ENCODE results near the gene F13A1. TPM values are rescaled to one million over a fixed set of nuclear protein-coding genes. Genes with fewer than 3 reads are reported as not detected.

The F13A1 gene
- polyA plus RNA-seq, 1 of the 3 experiments (the other 2 are of a cell fraction): not detected

GRCh38 chr6:6283746-6284145 is 36.7 kb downstream of the F13A1 start:
- Histone ChIP-seq H3F3A (replicated peaks; ENCODE audit: insufficient read depth) (no peaks in the 10 kb centered on the region), H3K9me2 (no peaks in the 10 kb centered on the region), H3K9me3 (no peaks in the 10 kb centered on the region), H3K27ac (ENCODE audit: low read depth in 2 of 2, low read length in 1 of 2) (no peak overlapping the region), H3K4me3 (ENCODE audit: low read depth in 2 of 2, low read length in 1 of 2) (no peak overlapping the region), H3K79me2 (ENCODE audit: insufficient read depth) (no peaks in the 10 kb centered on the region), H3K27me3 (ENCODE audit: insufficient read depth) (no peaks in the 10 kb centered on the region), H3K4me2 (no peak overlapping the region), H4K20me1 (ENCODE audit: insufficient read depth) (no peaks in the 10 kb centered on the region), H3K9ac (no peak overlapping the region), H3K4me1 (ENCODE audit: control insufficient read depth in 1 of 2, insufficient read depth in 2 of 2, low read depth in 1 of 2, low read length in 1 of 2) (no peaks in the 10 kb centered on the region), H3K36me3 (replicated peaks in 1 of 2; ENCODE audit: control insufficient read depth in 1 of 2, insufficient read depth in 2 of 2, low read length in 1 of 2) (no peaks in the 10 kb centered on the region), H2AFZ (ENCODE audit: low read depth) (no peak overlapping the region)
- TF ChIP-seq SIN3A (IDR thresholded peaks at IDR 0.05; ENCODE audit: borderline replicate concordance, low read depth, low read length) (no peak), YY1 (IDR thresholded peaks at IDR 0.05; ENCODE audit: low read depth) (no peak), MXI1 (IDR thresholded peaks at IDR 0.05; ENCODE audit: low read depth, low read length) (no peak), GABPA (IDR thresholded peaks at IDR 0.05; ENCODE audit: low read depth) (no peak), FOSL2 (IDR thresholded peaks at IDR 0.05; ENCODE audit: borderline replicate concordance, low read depth) (no peak), NRF1 (IDR thresholded peaks at IDR 0.05; ENCODE audit: low read depth, low read length) (no peak), FOXM1 (IDR thresholded peaks at IDR 0.05; ENCODE audit: low read depth) (no peak), ZBTB33 (IDR thresholded peaks at IDR 0.05; ENCODE audit: borderline replicate concordance, low read depth) (no peak), FOXJ3 (CRISPR knock-in tag; IDR thresholded peaks at IDR 0.05) (no peak), TCF12 (IDR thresholded peaks at IDR 0.05) (no peak), MEF2A (IDR thresholded peaks at IDR 0.05; ENCODE audit: borderline replicate concordance, low read depth) (no peak), ELF1 (IDR thresholded peaks at IDR 0.05) (no peak)
- ChIA-PET POLR2A (no interaction called here), CTCF (no interaction called here)
- no peak for DNase-seq
- WGBS (ENCODE audit: low lambda C conversion rate): 2% methylated on average over 2 of the region's 2 CpGs

GRCh38 chr6:6282716-6283115 is 37.7 kb downstream of the F13A1 start:
- Histone ChIP-seq H3K4me3 (ENCODE audit: low read depth in 2 of 2, low read length in 1 of 2) (no peak overlapping the region), H2AFZ (ENCODE audit: low read depth) (no peak overlapping the region), H3K4me1 (ENCODE audit: control insufficient read depth in 1 of 2, insufficient read depth in 2 of 2, low read depth in 1 of 2, low read length in 1 of 2) (no peaks in the 10 kb centered on the region), H3K27me3 (ENCODE audit: insufficient read depth) (no peaks in the 10 kb centered on the region), H3K9me3 (no peaks in the 10 kb centered on the region), H3F3A (replicated peaks; ENCODE audit: insufficient read depth) (no peaks in the 10 kb centered on the region), H3K9me2 (no peaks in the 10 kb centered on the region), H3K27ac (ENCODE audit: low read depth in 2 of 2, low read length in 1 of 2) (no peak overlapping the region), H3K36me3 (replicated peaks in 1 of 2; ENCODE audit: control insufficient read depth in 1 of 2, insufficient read depth in 2 of 2, low read length in 1 of 2) (no peaks in the 10 kb centered on the region), H3K79me2 (ENCODE audit: insufficient read depth) (no peaks in the 10 kb centered on the region), H3K9ac (no peak overlapping the region), H3K4me2 (no peak overlapping the region), H4K20me1 (ENCODE audit: insufficient read depth) (no peaks in the 10 kb centered on the region)
- TF ChIP-seq EZH2phosphoT487 (IDR thresholded peaks at IDR 0.05; ENCODE audit: borderline replicate concordance, low read depth) (no peak), REST (IDR thresholded peaks at IDR 0.05; ENCODE audit: low read depth, low read length) (no peak), RXRA (IDR thresholded peaks at IDR 0.05; ENCODE audit: borderline replicate concordance, low read depth) (no peak), PBX3 (IDR thresholded peaks at IDR 0.05) (no peak), ZBTB33 (IDR thresholded peaks at IDR 0.05; ENCODE audit: borderline replicate concordance, low read depth) (no peak), ELF1 (IDR thresholded peaks at IDR 0.05) (no peak), NRF1 (IDR thresholded peaks at IDR 0.05; ENCODE audit: low read depth, low read length) (no peak), MXI1 (IDR thresholded peaks at IDR 0.05; ENCODE audit: low read depth, low read length) (no peak), RCOR1 (IDR thresholded peaks at IDR 0.05; ENCODE audit: low read length) (no peak), SIN3A (IDR thresholded peaks at IDR 0.05; ENCODE audit: borderline replicate concordance, low read depth, low read length) (no peak), USF2 (IDR thresholded peaks at IDR 0.05; ENCODE audit: borderline replicate concordance, low read depth, low read length) (no peak)
- DNase-seq: no peak
- ChIA-PET POLR2A (no interaction called here), CTCF (no interaction called here)
- WGBS (ENCODE audit: low lambda C conversion rate): 0% methylated on average over 1 of the region's 1 CpG

Measured in SK-N-SH (cell line).